Progenitor cell of endocrine pancreas (in vitro differentiated cells): ENCODE data around the gene ABCB9. TPM values are rescaled to one million over a fixed set of nuclear protein-coding genes. Genes with fewer than 3 reads are reported as not detected.

Experiments
- DNase-seq: peaks from one replicate; pipeline ENCODE4 v3.0.0; 2021; ENCODE audit warnings: low spot score; ENCODE audit not compliant: unreplicated experiment
- H3K27ac Mint-ChIP-seq: 2 replicates; pipeline ENCODE4 v1.8.0; 2021; ENCODE audit warnings: mild to moderate bottlenecking, moderate library complexity, mixed read lengths
- H3K27me3 Mint-ChIP-seq: 2 replicates; pipeline ENCODE4 v1.8.0; 2021; ENCODE audit warnings: mixed read lengths
- H3K36me3 Mint-ChIP-seq: 2 replicates; pipeline ENCODE4 v1.8.0; 2022; ENCODE audit warnings: mixed read lengths; ENCODE audit not compliant: insufficient read depth
- H3K4me1 Mint-ChIP-seq: 2 replicates; pipeline ENCODE4 v1.8.0; 2021; ENCODE audit warnings: low read depth, mixed read lengths
- H3K4me3 Mint-ChIP-seq: 2 replicates; pipeline ENCODE4 v1.8.0; 2021; ENCODE audit warnings: low read depth, mild to moderate bottlenecking, moderate library complexity, mixed read lengths
- H3K9me3 Mint-ChIP-seq: 2 replicates; pipeline ENCODE4 v1.8.0; 2021; ENCODE audit warnings: low read depth, mixed read lengths
- CTCF ChIP-seq: fragments of 200-600 bp; sonication (generic); IDR thresholded peaks from one replicate; pipeline ENCODE4 v1.5.0; 2021; ENCODE audit warnings: antibody characterized with exemption, mild to moderate bottlenecking; ENCODE audit not compliant: unreplicated experiment
- total RNA-seq: library from RNA; stranded (reverse); gene quantifications from 2 replicates; pipeline ENCODE4 v1.2.1, GENCODE V29; 2021

Gene ABCB9
- total RNA-seq, 1 donor from 2014 or later, result 10.4 TPM

- TF ChIP-seq CTCF, result no peak
- Mint-ChIP-seq H3K27me3 (no peaks in the 10 kb centered on the region), H3K27ac (no peak overlapping the region), H3K36me3 (no peaks in the 10 kb centered on the region), H3K9me3 (no peaks in the 10 kb centered on the region), H3K4me1 (no peaks in the 10 kb centered on the region), H3K4me3 (no peak overlapping the region)
- no peak for DNase-seq
These were observed 31.3 kb upstream of the ABCB9 start for GRCh38 chr12:122997343-122998250.

- H3K27ac Mint-ChIP-seq, result no peak overlapping the region
- H3K4me1 Mint-ChIP-seq, result no peaks in the 10 kb centered on the region
- H3K4me3 Mint-ChIP-seq, result no peak overlapping the region
- H3K9me3 Mint-ChIP-seq, result no peaks in the 10 kb centered on the region
- DNase-seq, result no peak
- no peak for TF ChIP-seq CTCF
- H3K36me3 Mint-ChIP-seq, result no peaks in the 10 kb centered on the region
- no peaks in the 10 kb centered on the region for H3K27me3 Mint-ChIP-seq
These were observed 30.5 kb upstream of the ABCB9 start for GRCh38 chr12:122996621-122997342.

- Mint-ChIP-seq H3K4me3 (no peak overlapping the region), H3K27me3 (no peaks in the 10 kb centered on the region), H3K9me3 (no peaks in the 10 kb centered on the region), H3K27ac (no peak overlapping the region), H3K36me3 (no peaks in the 10 kb centered on the region), H3K4me1 (no peaks in the 10 kb centered on the region)
- TF ChIP-seq CTCF, result no peak
- DNase-seq, result no peak
These were observed 29.9 kb upstream of the ABCB9 start for GRCh38 chr12:122996188-122996601.

- H3K27me3 Mint-ChIP-seq, result no peaks in the 10 kb centered on the region
- H3K4me3 Mint-ChIP-seq, result no peak overlapping the region
- H3K27ac Mint-ChIP-seq, result no peak overlapping the region
- no peaks in the 10 kb centered on the region for H3K4me1 Mint-ChIP-seq
- H3K36me3 Mint-ChIP-seq, result no peaks in the 10 kb centered on the region
- DNase-seq, result no peak
- no peaks in the 10 kb centered on the region for H3K9me3 Mint-ChIP-seq
- no peak for TF ChIP-seq CTCF
These were observed 29.4 kb upstream of the ABCB9 start for GRCh38 chr12:122995503-122996187.
